D721Med (cell line): ENCODE measurements around the gene RAB4A.

Experiments used
- DNase-seq: peaks from one replicate; pipeline ENCODE4 v3.0.0; 2011; ENCODE audit warnings: low spot score; ENCODE audit not compliant: insufficient read length
- FAIRE-seq: peaks from 2 replicates; lab custom pipeline; 2011; peaks lifted over from hg19 to GRCh38; lab: Jason Lieb, UNC
- CTCF ChIP-seq: IDR thresholded peaks from 2 replicates; pipeline ENCODE4 v1.5.1; 2012; ENCODE audit warnings: mild to moderate bottlenecking, control low read depth; ENCODE audit not compliant: insufficient read depth; ENCODE audit errors: missing control alignments

RAB4A gene

DNA sequence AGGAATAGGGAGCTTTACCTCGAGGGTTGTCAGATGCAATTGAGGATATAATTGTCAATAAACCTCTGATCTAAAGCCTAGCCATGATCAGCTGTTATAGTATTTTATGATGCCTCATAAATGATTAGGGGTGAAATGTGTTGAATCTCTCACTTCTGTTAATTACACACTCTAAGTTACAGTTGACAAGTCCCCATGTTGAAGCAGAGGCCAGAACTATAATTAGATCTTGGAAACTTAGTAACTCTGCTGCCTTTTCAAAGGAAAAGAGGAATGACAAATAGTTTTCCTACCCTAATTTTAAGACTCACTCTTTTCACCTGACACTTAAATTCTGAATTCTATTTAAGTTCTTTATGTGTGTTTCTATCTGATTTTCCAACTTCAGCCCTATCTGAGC, 38.2 kb downstream of the RAB4A start:
- TF ChIP-seq CTCF: no peak
- FAIRE-seq: peak; percentile 25

DNA sequence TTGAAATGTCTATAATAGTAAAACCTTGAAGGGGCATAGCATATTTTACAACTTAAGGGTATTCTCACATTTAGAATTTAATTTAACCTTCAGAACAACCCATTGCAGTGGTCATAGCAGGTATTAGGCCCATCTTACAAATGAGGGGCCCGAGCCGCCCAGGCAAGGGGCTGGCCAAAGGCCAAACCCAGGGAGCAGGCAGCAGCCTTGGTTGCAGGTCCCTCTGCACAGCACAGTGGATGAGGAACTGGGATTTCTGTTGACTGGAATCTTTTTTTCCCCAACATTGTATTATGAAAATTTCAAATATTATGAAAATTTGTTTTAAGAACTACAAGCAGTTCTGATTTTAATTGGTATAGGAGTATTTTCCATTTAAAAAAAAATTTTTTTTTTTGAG, 38.8 kb downstream of the RAB4A start:
- TF ChIP-seq CTCF: no peak
- FAIRE-seq: no peak
- DNase-seq: no peak

More for the DNA sequence above, 38.2 kb downstream of the RAB4A start:
- no peak for DNase-seq

- no peak for TF ChIP-seq CTCF
- DNase-seq (no peak), FAIRE-seq (no peak)
These were observed 39.9 kb downstream of the RAB4A start for GRCh38 chr1:229310833-229311232.

GRCh38 chr1:229316166-229316565, 45.3 kb downstream of the RAB4A start:
- FAIRE-seq (peak; percentile 69), DNase-seq (no peak)
- no peak for TF ChIP-seq CTCF

DNA sequence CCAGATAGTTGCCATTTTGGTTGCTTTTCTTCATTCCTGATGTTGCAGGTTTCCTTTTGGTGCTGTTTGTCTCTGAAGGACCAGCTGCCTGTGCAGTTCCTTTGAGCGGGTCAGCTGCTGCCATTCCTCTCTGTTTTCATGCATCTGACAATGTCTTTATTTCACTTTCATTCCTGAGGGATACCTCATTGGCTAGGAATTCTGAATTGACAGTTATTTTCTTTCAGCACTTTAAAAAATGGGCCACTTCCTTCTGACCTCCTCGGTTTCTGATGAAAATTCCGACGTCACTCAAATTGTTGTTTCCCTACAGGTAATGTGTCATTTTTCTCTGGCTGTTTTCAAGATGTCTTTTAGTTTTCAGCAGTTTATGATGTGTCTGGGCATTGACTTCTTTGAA, 47.1 kb downstream of the RAB4A start:
- peak; percentile 66 for FAIRE-seq
- DNase-seq: no peak
- TF ChIP-seq CTCF: no peak

GRCh38 chr1:229319487-229319886, 48.6 kb downstream of the RAB4A start:
- TF ChIP-seq CTCF: no peak
- FAIRE-seq (no peak), DNase-seq (no peak)

GRCh38 chr1:229323201-229323600, 52.3 kb downstream of the RAB4A start:
- DNase-seq: no peak
- no peak for TF ChIP-seq CTCF
- FAIRE-seq: no peak
